PC-9 (cell line): Measurements from ENCODE around the gene ZNF777. TPM values are rescaled to one million over a fixed set of nuclear protein-coding genes. Genes with fewer than 3 reads are reported as not detected.

Source experiments
- BruUV-seq: library from RNA; stranded (reverse); fragments of 400-500 nt; replicated peaks from 2 replicates; lab custom pipeline; 2021; lab: Mats Ljungman, UMichigan
- CTCF ChIA-PET: fragments of 300-600 bp; sonication (Branson Sonifier 250); formaldehyde crosslinking; loops from one replicate; lab custom pipeline; 2022; ENCODE audit warnings: antibody characterized with exemption; lab: Charles Lee
- POLR2A ChIA-PET: fragments of 300-600 bp; sonication (Branson Sonifier 250); formaldehyde crosslinking; loops from one replicate; lab custom pipeline; 2022; ENCODE audit warnings: antibody characterized with exemption; ENCODE audit not compliant: unreplicated experiment; lab: Charles Lee
- DNase-seq, 2 experiments: peaks; one replicate each; pipeline versions ENCODE4 v3.0.0 to v3.0.0-alpha.2; 2015 to 2022; ENCODE audit warnings: mixed read lengths in 1 of 2
- H2AFZ ChIP-seq: fragments of 200-600 bp; sonication (generic); 2 replicates; pipeline ENCODE4 v1.8.1; 2017; ENCODE audit warnings: antibody characterized with exemption
- H3F3A ChIP-seq: fragments of 200-600 bp; sonication (generic); 2 replicates; pipeline ENCODE4 v1.8.1; 2017; ENCODE audit warnings: antibody characterized with exemption, mild to moderate bottlenecking, low read depth; ENCODE audit not compliant: insufficient read depth
- H3K27ac ChIP-seq: fragments of 200-600 bp; sonication (generic); 2 replicates; pipeline ENCODE4 v1.6.1; 2016; ENCODE audit warnings: mixed run types
- H3K27me3 ChIP-seq: fragments of 200-600 bp; sonication (generic); 2 replicates; pipeline ENCODE4 v1.6.1; 2016; ENCODE audit warnings: low read depth, mixed run types; ENCODE audit not compliant: insufficient read depth
- H3K36me3 ChIP-seq: fragments of 200-600 bp; sonication (generic); 2 replicates; pipeline ENCODE4 v1.6.1; 2016; ENCODE audit warnings: low read depth, mixed run types
- H3K4me1 ChIP-seq: fragments of 200-600 bp; sonication (generic); replicated peaks from 2 replicates; pipeline ENCODE4 v1.6.1; 2016; ENCODE audit warnings: mixed run types; ENCODE audit not compliant: insufficient read depth
- H3K4me2 ChIP-seq: fragments of 200-600 bp; sonication (generic); 2 replicates; pipeline ENCODE4 v1.6.1; 2017; ENCODE audit warnings: mixed run types
- H3K4me3 ChIP-seq: fragments of 200-600 bp; sonication (generic); 2 replicates; pipeline ENCODE4 v1.6.1; 2016; ENCODE audit warnings: mixed run types
- H3K79me2 ChIP-seq: fragments of 200-600 bp; sonication (generic); 2 replicates; pipeline ENCODE4 v1.6.1; 2017; ENCODE audit warnings: low read depth, mixed run types
- H3K9me2 ChIP-seq: fragments of 200-600 bp; sonication (generic); 2 replicates; pipeline ENCODE4 v1.8.1; 2017; ENCODE audit warnings: mild to moderate bottlenecking; ENCODE audit not compliant: insufficient read depth
- H3K9me3 ChIP-seq: fragments of 200-600 bp; sonication (generic); 2 replicates; pipeline ENCODE4 v1.8.1; 2016; ENCODE audit warnings: low read depth; ENCODE audit not compliant: insufficient read depth
- H4K20me1 ChIP-seq: fragments of 200-600 bp; sonication (generic); 2 replicates; pipeline ENCODE4 v1.8.1; 2017; ENCODE audit not compliant: insufficient read depth
- EZH2 ChIP-seq: fragments of 200-600 bp; sonication (generic); IDR thresholded peaks from 2 replicates; pipeline ENCODE4 v1.8.0; 2017; ENCODE audit warnings: antibody characterized with exemption, low read depth
- intact Hi-C: fragments of 100-400 bp; cut with micrococcal nuclease; formaldehyde crosslinking; loops from one replicate; pipeline ENCODE4 v1.10.0; 2022; ENCODE audit not compliant: unreplicated experiment
- total RNA-seq: library from RNA; stranded (reverse); gene quantifications from 2 replicates; pipeline ENCODE4 v1.2.3, GENCODE V29; 2021
- TF ChIP-seq, protein P1 (sequence below): fragments of 200-600 bp; sonication (generic); conservative IDR thresholded peaks from 2 replicates; pipeline ENCODE4 v1.6.1; 2017; ENCODE audit warnings: mixed run types, antibody characterized with exemption, mild to moderate bottlenecking, moderate library complexity

The ZNF777 gene
- total RNA-seq, 1 experiment from 2014 or later = 13.3 TPM

DNA sequence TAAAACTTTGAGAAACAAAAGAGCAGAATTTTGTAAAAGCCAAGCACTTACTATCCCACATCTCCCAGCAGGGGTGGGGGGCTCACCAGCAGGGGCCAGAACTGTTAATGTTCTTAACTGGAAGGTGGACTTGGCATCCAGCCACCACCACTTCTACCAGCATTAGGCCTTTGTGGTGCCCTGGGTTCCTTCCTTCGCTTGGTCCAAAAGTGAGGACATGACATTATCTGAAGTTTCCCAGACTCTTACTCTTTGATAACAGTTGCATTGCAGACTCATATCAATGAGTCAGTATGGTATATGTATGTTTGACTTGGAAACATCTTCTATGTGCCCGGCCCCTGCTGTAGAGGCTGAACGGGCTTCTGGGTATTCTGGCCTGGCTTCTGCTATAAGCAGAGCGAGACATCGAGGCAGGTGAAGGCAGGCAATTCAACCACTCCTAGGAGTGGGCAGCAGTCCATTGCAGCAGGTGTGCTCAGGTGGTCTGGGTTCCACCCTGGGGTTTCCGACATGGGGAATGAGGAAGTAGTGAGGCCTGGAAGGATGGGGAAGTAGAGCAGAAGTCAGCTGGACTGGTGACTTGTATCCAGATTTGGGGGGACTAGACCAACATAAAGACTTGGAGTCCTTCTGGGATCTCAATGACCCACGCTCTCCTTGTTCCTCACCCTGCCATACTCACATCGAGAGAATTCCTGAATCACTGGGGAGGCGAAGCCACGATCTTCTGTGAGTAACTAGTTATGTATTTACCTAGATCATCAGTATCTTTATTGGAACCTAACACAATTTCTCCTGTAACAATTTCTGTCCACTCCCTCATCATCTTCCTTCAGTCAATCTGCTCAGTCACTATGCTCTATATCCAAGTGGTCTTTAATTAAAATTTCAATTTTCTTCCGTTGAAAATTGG lies 4.1 kb downstream of the ZNF777 start:
- Histone ChIP-seq H3K4me1 (peaks cover 12% of the 10 kb centered on the region), H2AFZ (no peak overlapping the region), H3K27me3 (no peaks in the 10 kb centered on the region), H3F3A (no peaks in the 10 kb centered on the region), H3K4me2 (no peak overlapping the region), H3K79me2 (peaks cover 27% of the 10 kb centered on the region), H3K9me2 (no peaks in the 10 kb centered on the region), H3K27ac (no peak overlapping the region), H3K4me3 (no peak overlapping the region), H4K20me1 (peaks cover 17% of the 10 kb centered on the region; the same call in 1 of the 2 replicates), H3K9me3 (no peaks in the 10 kb centered on the region), H3K36me3 (no peaks in the 10 kb centered on the region; the same call in 1 of the 2 replicates)
- intact Hi-C loops = no loop called here
- ChIA-PET CTCF (no interaction called here), POLR2A (no interaction called here)
- DNase-seq = no peak
- BruUV-seq = no TSS peak
- TF ChIP-seq EZH2 = no peak
- TF ChIP-seq, protein P1, sequence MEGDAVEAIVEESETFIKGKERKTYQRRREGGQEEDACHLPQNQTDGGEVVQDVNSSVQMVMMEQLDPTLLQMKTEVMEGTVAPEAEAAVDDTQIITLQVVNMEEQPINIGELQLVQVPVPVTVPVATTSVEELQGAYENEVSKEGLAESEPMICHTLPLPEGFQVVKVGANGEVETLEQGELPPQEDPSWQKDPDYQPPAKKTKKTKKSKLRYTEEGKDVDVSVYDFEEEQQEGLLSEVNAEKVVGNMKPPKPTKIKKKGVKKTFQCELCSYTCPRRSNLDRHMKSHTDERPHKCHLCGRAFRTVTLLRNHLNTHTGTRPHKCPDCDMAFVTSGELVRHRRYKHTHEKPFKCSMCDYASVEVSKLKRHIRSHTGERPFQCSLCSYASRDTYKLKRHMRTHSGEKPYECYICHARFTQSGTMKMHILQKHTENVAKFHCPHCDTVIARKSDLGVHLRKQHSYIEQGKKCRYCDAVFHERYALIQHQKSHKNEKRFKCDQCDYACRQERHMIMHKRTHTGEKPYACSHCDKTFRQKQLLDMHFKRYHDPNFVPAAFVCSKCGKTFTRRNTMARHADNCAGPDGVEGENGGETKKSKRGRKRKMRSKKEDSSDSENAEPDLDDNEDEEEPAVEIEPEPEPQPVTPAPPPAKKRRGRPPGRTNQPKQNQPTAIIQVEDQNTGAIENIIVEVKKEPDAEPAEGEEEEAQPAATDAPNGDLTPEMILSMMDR = no peak

DNA sequence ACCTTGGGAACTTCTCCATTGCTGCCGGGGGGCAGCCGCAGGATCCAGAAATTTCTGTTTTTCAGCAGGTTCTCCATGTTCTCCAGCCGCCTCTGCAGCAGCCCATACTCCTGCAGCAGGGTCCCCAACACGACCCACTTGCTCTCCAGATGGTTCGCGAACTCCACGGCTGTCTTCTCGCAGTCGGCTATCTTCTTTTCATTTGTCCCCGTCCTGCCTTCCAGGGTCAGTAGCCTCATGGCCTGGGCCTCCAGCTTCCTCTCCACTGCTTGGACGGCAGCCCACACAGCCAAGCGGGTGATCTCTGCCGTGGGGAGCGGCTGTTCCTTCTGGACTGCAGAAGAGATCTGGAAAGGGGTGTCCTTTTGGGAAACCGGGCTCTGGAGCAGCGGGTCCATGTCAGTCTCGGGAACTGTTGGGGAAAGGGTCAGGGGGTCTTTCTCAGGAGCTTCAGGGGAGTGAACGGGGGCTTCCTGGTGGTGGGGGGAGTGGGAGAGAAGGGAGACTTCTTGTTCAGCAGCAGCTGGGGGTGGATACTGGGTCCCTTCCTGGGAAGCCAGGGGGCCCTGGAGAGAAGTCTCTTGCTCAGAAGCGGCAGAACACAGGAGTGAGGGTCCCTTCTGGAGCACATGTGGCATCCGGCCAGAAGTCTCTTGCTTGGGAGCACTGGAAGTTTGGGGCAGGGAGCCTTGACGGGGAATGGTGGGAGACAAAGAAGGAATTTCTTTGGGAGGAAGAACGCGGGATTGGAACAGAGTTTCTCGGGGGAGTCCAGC lies 5.5 kb downstream of the ZNF777 start:
- no peaks in the 10 kb centered on the region for H3K27me3 ChIP-seq
- no peaks in the 10 kb centered on the region for H3F3A ChIP-seq
- no peak overlapping the region for H2AFZ ChIP-seq
- TF ChIP-seq, protein P1 = no peak
- no peak for TF ChIP-seq EZH2
- CTCF ChIA-PET = no interaction called here
- no peaks in the 10 kb centered on the region for H3K9me2 ChIP-seq
- POLR2A ChIA-PET = no interaction called here
- peaks cover 12% of the 10 kb centered on the region for H3K4me1 ChIP-seq
- H3K4me3 ChIP-seq = no peak overlapping the region
- H3K36me3 ChIP-seq = no peaks in the 10 kb centered on the region; the same call in 1 of the 2 replicates
- H3K27ac ChIP-seq = no peak overlapping the region
- H3K9me3 ChIP-seq = no peaks in the 10 kb centered on the region
- intact Hi-C loops = no loop called here
- no peak for DNase-seq
- no TSS peak for BruUV-seq
- peaks cover 17% of the 10 kb centered on the region; the same call in 1 of the 2 replicates for H4K20me1 ChIP-seq
- H3K79me2 ChIP-seq = peaks cover 27% of the 10 kb centered on the region
- no peak overlapping the region for H3K4me2 ChIP-seq

DNA sequence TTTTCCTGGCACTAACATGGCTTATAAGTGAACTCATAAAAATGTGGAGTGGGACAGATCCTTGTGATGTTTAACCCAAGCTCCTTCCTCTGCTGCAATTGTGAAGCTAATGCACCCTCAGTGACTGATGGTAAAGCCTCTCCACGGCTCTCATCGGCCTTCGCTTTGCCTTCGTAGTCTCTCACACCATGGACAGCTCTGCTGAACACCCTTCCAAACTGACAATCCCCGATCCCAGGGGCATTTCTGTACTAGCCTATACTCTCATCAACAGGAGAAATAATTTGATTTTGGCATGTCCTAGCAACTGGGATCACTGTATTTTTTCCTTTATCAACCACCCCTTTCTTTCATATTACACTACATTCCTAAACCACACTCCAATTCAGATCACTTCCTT lies 6.1 kb downstream of the ZNF777 start:
- H2AFZ ChIP-seq = no peak overlapping the region
- peaks cover 17% of the 10 kb centered on the region; the same call in 1 of the 2 replicates for H4K20me1 ChIP-seq
- no peaks in the 10 kb centered on the region for H3F3A ChIP-seq
- H3K4me3 ChIP-seq = no peak overlapping the region
- BruUV-seq = no TSS peak
- H3K4me1 ChIP-seq = peaks cover 12% of the 10 kb centered on the region
- H3K27ac ChIP-seq = no peak overlapping the region
- H3K79me2 ChIP-seq = peaks cover 27% of the 10 kb centered on the region
- no peaks in the 10 kb centered on the region for H3K27me3 ChIP-seq
- CTCF ChIA-PET = no interaction called here
- no peak for TF ChIP-seq EZH2
- TF ChIP-seq, protein P1 = no peak
- H3K9me2 ChIP-seq = no peaks in the 10 kb centered on the region
- no peak for DNase-seq
- H3K9me3 ChIP-seq = no peaks in the 10 kb centered on the region
- H3K4me2 ChIP-seq = no peak overlapping the region
- intact Hi-C loops = no loop called here
- H3K36me3 ChIP-seq = no peaks in the 10 kb centered on the region; the same call in 1 of the 2 replicates
- POLR2A ChIA-PET = no interaction called here
